ENCODE results near the gene FBXW5. TPM values are rescaled to one million over a fixed set of nuclear protein-coding genes. Genes with fewer than 3 reads are reported as not detected.

FBXW5 gene
- total RNA-seq, 1 experiment from 2014 or later = 101 TPM

DNA sequence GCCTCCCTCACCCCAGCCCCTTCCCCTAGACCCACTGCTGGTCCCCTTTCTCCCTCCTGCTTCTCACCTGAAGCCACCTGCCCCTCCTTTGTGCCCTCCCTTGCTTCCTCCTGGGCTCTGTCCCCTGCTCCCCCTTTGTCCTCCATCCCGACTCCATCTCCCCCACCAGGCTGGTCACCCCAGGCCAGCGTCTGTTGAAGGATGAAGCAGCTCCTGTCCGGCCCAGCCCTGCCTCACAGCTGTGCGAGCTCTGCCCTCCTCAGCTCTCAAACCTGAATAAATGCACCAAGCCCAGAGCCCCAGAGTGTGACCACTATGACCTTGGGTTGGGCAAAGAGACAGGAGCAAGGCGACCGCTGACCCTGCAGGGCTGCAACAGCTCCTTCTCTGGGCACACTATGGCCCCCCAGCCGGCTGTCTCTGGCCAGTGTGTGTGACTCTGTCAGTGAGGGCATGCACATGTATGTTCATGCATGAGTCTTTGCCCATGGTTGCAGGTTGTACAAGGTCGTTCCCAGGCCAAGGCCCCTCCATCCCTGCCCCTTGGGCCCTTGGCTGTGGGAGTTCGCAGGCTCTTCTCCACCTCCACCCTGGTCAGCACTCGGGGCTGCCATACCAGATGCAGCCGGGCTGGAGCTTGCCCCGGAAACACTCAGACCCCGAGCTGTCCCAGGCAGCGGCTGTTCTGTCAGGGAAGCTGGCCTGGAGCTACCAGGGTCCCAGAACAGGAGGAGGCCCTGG lies 10.8 kb upstream of the FBXW5 start:
- DNase-seq = no peak
- Histone ChIP-seq H3K9me2 (ENCODE audit: insufficient read depth) (no peaks in the 10 kb centered on the region), H3K27me3 (ENCODE audit: insufficient read depth, low read depth) (no peaks in the 10 kb centered on the region), H3F3A (ENCODE audit: insufficient read depth, low read depth) (peaks cover 3% of the 10 kb centered on the region; the same call in 1 of the 2 replicates), H3K4me1 (replicated peaks; ENCODE audit: insufficient read depth) (peaks cover 4% of the 10 kb centered on the region; the same call in 1 of the 2 replicates), H3K9me3 (ENCODE audit: insufficient read depth, low read depth) (no peaks in the 10 kb centered on the region), H3K79me2 (ENCODE audit: low read depth) (no peaks in the 10 kb centered on the region), H3K4me3 (no peak overlapping the region), H3K36me3 (ENCODE audit: low read depth) (no peaks in the 10 kb centered on the region), H4K20me1 (ENCODE audit: insufficient read depth) (no peaks in the 10 kb centered on the region), H3K4me2 (no peak overlapping the region), H3K27ac (no peak overlapping the region), H2AFZ (no peak overlapping the region)
- TF ChIP-seq, protein P1, sequence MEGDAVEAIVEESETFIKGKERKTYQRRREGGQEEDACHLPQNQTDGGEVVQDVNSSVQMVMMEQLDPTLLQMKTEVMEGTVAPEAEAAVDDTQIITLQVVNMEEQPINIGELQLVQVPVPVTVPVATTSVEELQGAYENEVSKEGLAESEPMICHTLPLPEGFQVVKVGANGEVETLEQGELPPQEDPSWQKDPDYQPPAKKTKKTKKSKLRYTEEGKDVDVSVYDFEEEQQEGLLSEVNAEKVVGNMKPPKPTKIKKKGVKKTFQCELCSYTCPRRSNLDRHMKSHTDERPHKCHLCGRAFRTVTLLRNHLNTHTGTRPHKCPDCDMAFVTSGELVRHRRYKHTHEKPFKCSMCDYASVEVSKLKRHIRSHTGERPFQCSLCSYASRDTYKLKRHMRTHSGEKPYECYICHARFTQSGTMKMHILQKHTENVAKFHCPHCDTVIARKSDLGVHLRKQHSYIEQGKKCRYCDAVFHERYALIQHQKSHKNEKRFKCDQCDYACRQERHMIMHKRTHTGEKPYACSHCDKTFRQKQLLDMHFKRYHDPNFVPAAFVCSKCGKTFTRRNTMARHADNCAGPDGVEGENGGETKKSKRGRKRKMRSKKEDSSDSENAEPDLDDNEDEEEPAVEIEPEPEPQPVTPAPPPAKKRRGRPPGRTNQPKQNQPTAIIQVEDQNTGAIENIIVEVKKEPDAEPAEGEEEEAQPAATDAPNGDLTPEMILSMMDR (conservative IDR thresholded peaks at IDR 0.05) = no peak
- TF ChIP-seq EZH2 (IDR thresholded peaks at IDR 0.05; ENCODE audit: low read depth) = no peak
- ChIA-PET POLR2A (ENCODE audit: unreplicated experiment) (no interaction called here), CTCF (interaction anchor here (0.5 kb wide), 1 partner anchor 83 kb away, joined by 4 read pairs; no protein-coding TSS in a partner anchor)
- no TSS peak for BruUV-seq (replicated peaks)
- intact Hi-C loops (cut with micrococcal nuclease; ENCODE audit: unreplicated experiment) = no loop called here

DNA sequence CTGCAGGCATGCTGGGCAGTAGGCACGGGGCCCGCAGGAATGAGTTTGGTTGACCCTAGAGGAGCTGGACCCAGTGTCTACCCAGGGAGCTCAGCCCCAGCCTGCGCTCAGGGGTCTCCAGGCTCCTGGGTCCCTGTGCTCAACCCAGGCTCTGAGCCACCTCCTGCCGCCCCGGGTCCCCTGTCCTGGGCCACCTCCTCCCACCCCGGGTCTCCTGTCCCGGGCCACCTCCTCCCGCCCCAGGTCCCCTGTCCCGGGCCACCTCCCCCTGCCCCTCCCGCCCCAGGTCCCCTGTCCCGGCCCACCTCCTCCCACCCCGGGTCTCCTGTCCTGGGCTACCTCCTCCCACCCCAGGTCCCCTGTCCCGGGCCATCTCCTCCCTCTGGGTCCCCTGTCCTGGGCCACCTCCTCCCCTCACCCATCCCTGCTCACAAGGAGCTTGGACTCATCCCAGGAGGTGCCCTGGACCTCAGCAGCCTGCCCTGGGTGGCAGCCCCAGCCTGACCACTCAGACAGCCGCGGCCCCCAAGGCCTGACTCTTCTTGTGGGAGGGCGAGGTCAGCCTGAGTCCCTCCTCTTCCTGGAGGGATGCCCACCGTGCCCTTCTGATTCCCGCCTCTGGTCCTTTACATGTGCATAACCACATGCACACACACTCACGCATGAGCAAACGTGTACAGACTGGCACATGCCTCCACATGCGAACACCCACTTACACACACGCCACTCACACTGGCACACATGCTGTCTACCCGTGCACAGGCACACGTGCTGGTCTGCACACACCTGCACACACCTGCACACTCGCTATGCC lies 9.9 kb upstream of the FBXW5 start:
- Histone ChIP-seq H3K79me2 (ENCODE audit: low read depth) (no peaks in the 10 kb centered on the region), H3K4me3 (no peak overlapping the region), H3K4me2 (no peak overlapping the region), H2AFZ (no peak overlapping the region), H3K9me3 (ENCODE audit: insufficient read depth, low read depth) (no peaks in the 10 kb centered on the region), H3K27me3 (ENCODE audit: insufficient read depth, low read depth) (no peaks in the 10 kb centered on the region), H3K4me1 (replicated peaks; ENCODE audit: insufficient read depth) (peaks cover 6% of the 10 kb centered on the region; the same call in 1 of the 2 replicates), H3F3A (ENCODE audit: insufficient read depth, low read depth) (peaks cover 5% of the 10 kb centered on the region; the same call in 1 of the 2 replicates), H3K36me3 (ENCODE audit: low read depth) (no peaks in the 10 kb centered on the region), H3K27ac (no peak overlapping the region), H3K9me2 (ENCODE audit: insufficient read depth) (no peaks in the 10 kb centered on the region), H4K20me1 (ENCODE audit: insufficient read depth) (no peaks in the 10 kb centered on the region)
- TF ChIP-seq EZH2 (IDR thresholded peaks at IDR 0.05; ENCODE audit: low read depth) = no peak
- TF ChIP-seq, protein P1 (conservative IDR thresholded peaks at IDR 0.05) = no peak
- no peak for DNase-seq
- intact Hi-C loops (cut with micrococcal nuclease; ENCODE audit: unreplicated experiment) = no loop called here
- POLR2A ChIA-PET (ENCODE audit: unreplicated experiment) = interaction anchor here (0.6 to 1.0 kb wide), 2 partner anchors 8 to 10 kb away, joined by 3 to 6 read pairs; no protein-coding TSS in a partner anchor
- BruUV-seq (replicated peaks) = no TSS peak
- CTCF ChIA-PET = interaction anchor here (0.6 kb wide), 1 partner anchor 241 kb away, joined by 3 read pairs; no protein-coding TSS in a partner anchor

DNA sequence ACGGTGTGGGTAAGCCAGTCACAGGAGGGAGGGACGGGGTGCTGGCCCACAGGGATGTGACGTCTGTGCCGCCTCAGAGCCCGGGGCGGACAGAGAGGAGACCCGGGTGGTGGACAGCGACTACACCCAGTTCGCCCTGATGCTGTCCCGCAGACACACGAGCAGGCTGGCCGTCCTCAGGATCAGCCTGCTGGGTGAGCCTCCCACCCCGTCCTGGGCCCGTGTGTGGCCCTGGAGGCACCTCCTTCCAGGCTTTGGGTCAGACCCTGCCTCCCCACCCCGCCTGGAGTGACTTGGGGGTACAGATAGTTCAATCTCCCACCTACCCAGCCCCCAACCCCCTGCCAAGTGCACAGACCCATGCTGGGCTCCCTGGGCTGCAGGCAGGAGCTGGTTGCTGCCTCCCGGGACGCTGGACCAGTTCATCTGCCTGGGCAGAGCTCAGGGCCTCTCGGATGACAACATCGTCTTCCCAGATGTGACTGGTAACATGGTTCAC lies 9.3 kb upstream of the FBXW5 start:
- Histone ChIP-seq H3K4me3 (no peak overlapping the region), H3F3A (ENCODE audit: insufficient read depth, low read depth) (peaks cover 7% of the 10 kb centered on the region; the same call in 1 of the 2 replicates), H3K9me2 (ENCODE audit: insufficient read depth) (no peaks in the 10 kb centered on the region), H2AFZ (no peak overlapping the region), H3K27me3 (ENCODE audit: insufficient read depth, low read depth) (no peaks in the 10 kb centered on the region), H3K27ac (no peak overlapping the region), H3K36me3 (ENCODE audit: low read depth) (no peaks in the 10 kb centered on the region), H3K4me1 (replicated peaks; ENCODE audit: insufficient read depth) (peaks cover 10% of the 10 kb centered on the region; the same call in 1 of the 2 replicates), H4K20me1 (ENCODE audit: insufficient read depth) (no peaks in the 10 kb centered on the region), H3K4me2 (no peak overlapping the region), H3K9me3 (ENCODE audit: insufficient read depth, low read depth) (no peaks in the 10 kb centered on the region), H3K79me2 (ENCODE audit: low read depth) (no peaks in the 10 kb centered on the region)
- no peak for TF ChIP-seq EZH2 (IDR thresholded peaks at IDR 0.05; ENCODE audit: low read depth)
- TF ChIP-seq, protein P1 (conservative IDR thresholded peaks at IDR 0.05) = no peak
- CTCF ChIA-PET = interaction anchor here (0.6 kb wide), 1 partner anchor 242 kb away, joined by 3 read pairs; no protein-coding TSS in a partner anchor
- intact Hi-C loops (cut with micrococcal nuclease; ENCODE audit: unreplicated experiment) = no loop called here
- no peak for DNase-seq
- no TSS peak for BruUV-seq (replicated peaks)
- POLR2A ChIA-PET (ENCODE audit: unreplicated experiment) = interaction anchor here (0.6 to 1.0 kb wide), 2 partner anchors 9 to 11 kb away, joined by 3 to 6 read pairs; no protein-coding TSS in a partner anchor

All from PC-9 (cell line).